GM19455 (cell line): Measurements from ENCODE around the gene SAA2.
"Not testable (repeated sequence)": the region's sequence is repeated elsewhere in the genome, so short reads cannot be mapped to it uniquely, and the experiment has no call there.

Source experiments
- ATAC-seq: cut with Tn5 transposase; IDR thresholded peaks from one replicate; pipeline ENCODE4 v1.9.1; 2021; ENCODE audit not compliant: unreplicated experiment

Gene SAA2

DNA sequence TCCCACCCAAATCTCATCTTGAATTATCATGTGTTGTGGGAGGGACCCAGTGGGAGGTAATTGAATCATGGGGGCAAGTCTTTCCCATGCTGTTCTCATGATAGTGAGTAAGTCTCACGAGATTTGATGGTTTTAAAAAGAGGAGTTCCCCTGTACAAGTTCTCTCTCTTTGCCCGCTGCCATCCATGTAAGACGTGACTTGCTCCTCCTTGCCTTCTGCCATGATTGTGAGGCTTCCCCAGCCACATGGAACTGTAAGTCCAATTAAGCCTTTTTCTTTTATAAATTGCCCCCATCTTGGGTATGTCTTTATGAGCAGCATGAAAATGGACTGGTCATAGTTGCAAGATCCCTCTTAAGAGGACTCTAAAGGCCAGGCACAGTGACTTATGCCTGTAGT is 50.7 kb downstream of the SAA2 start:
- not testable (repeated sequence) for ATAC-seq

DNA sequence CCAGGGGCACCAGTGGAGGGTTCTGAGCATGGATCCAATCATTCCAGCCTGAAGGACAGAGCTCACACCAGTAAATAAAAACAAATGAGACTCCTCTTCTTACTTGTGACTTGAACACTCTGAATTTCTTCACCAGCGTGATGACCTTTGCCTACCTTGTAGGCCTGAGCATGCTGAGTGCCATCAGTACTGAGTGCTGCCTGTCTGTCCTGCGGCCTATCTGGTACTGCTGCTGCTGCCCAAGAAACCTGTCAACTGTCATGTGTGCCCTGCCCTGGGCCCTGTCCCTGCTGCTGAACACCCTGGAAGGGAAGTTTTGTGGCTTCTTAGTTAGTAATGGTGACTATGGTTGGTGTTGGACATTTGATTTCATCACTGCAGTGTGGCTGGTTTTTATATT is 51.9 kb downstream of the SAA2 start:
- no peak for ATAC-seq
